ENCODE measurements around the gene ZNRD2.

The ZNRD2 gene

GRCh38 chr11:65542738-65543390 lies 27.4 kb upstream of the ZNRD2 start:
- no peaks in the 10 kb centered on the region for H3K27me3 ChIP-seq (ENCODE audit: insufficient read depth, low read depth, severe bottlenecking)
- H3K4me3 ChIP-seq (ENCODE audit: low read depth, low read length): no peak overlapping the region
- TF ChIP-seq, protein P1, sequence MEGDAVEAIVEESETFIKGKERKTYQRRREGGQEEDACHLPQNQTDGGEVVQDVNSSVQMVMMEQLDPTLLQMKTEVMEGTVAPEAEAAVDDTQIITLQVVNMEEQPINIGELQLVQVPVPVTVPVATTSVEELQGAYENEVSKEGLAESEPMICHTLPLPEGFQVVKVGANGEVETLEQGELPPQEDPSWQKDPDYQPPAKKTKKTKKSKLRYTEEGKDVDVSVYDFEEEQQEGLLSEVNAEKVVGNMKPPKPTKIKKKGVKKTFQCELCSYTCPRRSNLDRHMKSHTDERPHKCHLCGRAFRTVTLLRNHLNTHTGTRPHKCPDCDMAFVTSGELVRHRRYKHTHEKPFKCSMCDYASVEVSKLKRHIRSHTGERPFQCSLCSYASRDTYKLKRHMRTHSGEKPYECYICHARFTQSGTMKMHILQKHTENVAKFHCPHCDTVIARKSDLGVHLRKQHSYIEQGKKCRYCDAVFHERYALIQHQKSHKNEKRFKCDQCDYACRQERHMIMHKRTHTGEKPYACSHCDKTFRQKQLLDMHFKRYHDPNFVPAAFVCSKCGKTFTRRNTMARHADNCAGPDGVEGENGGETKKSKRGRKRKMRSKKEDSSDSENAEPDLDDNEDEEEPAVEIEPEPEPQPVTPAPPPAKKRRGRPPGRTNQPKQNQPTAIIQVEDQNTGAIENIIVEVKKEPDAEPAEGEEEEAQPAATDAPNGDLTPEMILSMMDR (IDR thresholded peaks at IDR 0.05; ENCODE audit: low read depth, low read length): no peak
- H3K36me3 ChIP-seq: peaks cover 21% of the 10 kb centered on the region
- no peak overlapping the region for H3K27ac ChIP-seq
- no peaks in the 10 kb centered on the region for H3K9me3 ChIP-seq (ENCODE audit: severe bottlenecking)
- no peak for DNase-seq

DNA sequence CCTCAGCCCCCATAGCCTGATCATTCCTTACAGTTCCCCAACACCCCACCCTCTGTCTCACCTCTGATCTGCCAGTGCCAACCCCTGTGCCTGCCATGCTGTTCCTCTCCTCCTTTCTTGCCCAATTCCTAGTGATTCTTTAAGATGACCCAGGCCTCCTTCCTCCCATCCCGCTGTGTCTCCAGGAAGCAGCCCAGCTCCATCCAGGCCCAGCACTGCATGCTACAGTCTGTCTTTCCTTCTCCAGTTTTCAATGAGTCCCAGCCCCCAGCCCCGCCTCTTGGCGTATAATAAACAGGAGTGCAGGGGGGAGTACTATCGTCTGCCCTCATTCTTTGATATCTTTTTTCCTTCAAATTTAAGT lies 24.4 kb upstream of the ZNRD2 start:
- TF ChIP-seq, protein P1 (IDR thresholded peaks at IDR 0.05; ENCODE audit: low read depth, low read length): no peak
- no peak overlapping the region for H3K4me3 ChIP-seq (ENCODE audit: low read depth, low read length)
- no peak overlapping the region for H3K27ac ChIP-seq

GRCh38 chr11:65546217-65546958 lies 23.9 kb upstream of the ZNRD2 start:
- Histone ChIP-seq H3K36me3 (no peaks in the 10 kb centered on the region), H3K4me3 (ENCODE audit: low read depth, low read length) (no peak overlapping the region), H3K9me3 (ENCODE audit: severe bottlenecking) (no peaks in the 10 kb centered on the region), H3K27ac (no peak overlapping the region), H3K27me3 (ENCODE audit: insufficient read depth, low read depth, severe bottlenecking) (no peaks in the 10 kb centered on the region)
- no peak for DNase-seq
- TF ChIP-seq, protein P1 (IDR thresholded peaks at IDR 0.05; ENCODE audit: low read depth, low read length): no peak

More for the DNA sequence above, 24.4 kb upstream of the ZNRD2 start:
- H3K27me3 ChIP-seq (ENCODE audit: insufficient read depth, low read depth, severe bottlenecking): no peaks in the 10 kb centered on the region
- H3K9me3 ChIP-seq (ENCODE audit: severe bottlenecking): no peaks in the 10 kb centered on the region
- H3K36me3 ChIP-seq: no peaks in the 10 kb centered on the region
- DNase-seq: no peak

DNA sequence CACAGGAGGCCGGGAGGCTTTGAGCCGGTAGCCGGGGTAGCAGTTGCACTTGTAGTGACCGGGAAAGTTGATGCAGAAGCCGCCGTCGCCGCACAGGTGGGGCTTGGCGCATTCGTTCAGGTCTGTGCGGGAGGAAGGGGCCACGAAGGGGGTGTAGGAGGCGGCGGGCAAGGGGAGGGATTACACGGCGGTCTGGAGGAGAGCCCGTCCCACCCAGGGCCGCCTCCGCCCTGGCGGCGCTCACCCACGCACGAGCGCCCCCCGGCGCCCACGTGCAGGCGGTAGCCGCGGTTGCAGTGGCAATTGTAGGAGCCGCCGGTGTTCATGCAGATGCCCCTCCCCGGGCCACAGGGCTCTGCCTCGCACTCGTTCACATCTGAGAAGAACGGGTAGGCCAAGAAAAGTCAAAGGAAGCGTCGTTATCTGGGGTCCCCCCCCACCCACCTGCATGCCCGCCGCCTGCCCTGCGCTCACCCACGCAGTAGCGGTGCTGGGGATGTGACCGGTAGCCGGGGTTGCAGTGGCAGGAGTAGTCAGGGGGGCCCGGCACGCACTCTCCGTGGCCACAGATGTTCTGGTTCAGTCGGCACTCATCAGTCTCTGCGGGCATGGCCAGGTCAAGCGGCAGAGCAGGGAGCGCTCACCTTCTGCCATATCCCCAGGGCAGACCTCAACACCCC lies 22.7 kb upstream of the ZNRD2 start:
- H3K36me3 ChIP-seq: no peaks in the 10 kb centered on the region
- no peaks in the 10 kb centered on the region for H3K9me3 ChIP-seq (ENCODE audit: severe bottlenecking)
- no peaks in the 10 kb centered on the region for H3K27me3 ChIP-seq (ENCODE audit: insufficient read depth, low read depth, severe bottlenecking)
- H3K27ac ChIP-seq: no peak overlapping the region
- DNase-seq: no peak
- TF ChIP-seq, protein P1 (IDR thresholded peaks at IDR 0.05; ENCODE audit: low read depth, low read length): no peak
- no peak overlapping the region for H3K4me3 ChIP-seq (ENCODE audit: low read depth, low read length)

- Histone ChIP-seq H3K36me3 (no peaks in the 10 kb centered on the region), H3K4me3 (ENCODE audit: low read depth, low read length) (no peak overlapping the region), H3K9me3 (ENCODE audit: severe bottlenecking) (no peaks in the 10 kb centered on the region), H3K27ac (no peak overlapping the region), H3K27me3 (ENCODE audit: insufficient read depth, low read depth, severe bottlenecking) (no peaks in the 10 kb centered on the region)
- no peak for DNase-seq
- TF ChIP-seq, protein P1 (IDR thresholded peaks at IDR 0.05; ENCODE audit: low read depth, low read length): no peak
These were observed 21.9 kb upstream of the ZNRD2 start for GRCh38 chr11:65548395-65548794.
